Activated B cell treated with CpG ODN at 0.5 μM for 24 hours (primary cell): ENCODE data around the gene LMTK2. TPM values are rescaled to one million over a fixed set of nuclear protein-coding genes. Genes with fewer than 3 reads are reported as not detected.

ENCODE experiments used
- ATAC-seq: fragments of 200-7000 bp; cut with Tn5 transposase; one replicate; pipeline ENCODE4 v1.10.0; 2021; ENCODE audit warnings: low read depth, mild to moderate bottlenecking, moderate library complexity
- CTCF ChIA-PET: fragments of 350-600 bp; sonication (Branson Sonifier 250); formaldehyde crosslinking; loops from one replicate; lab custom pipeline; 2021; ENCODE audit warnings: antibody characterized with exemption; lab: Charles Lee
- POLR2A ChIA-PET: fragments of 350-600 bp; sonication (Branson Sonifier 250); formaldehyde crosslinking; loops from one replicate; lab custom pipeline; 2021; ENCODE audit warnings: antibody characterized with exemption; lab: Charles Lee
- DNase-seq: peaks from one replicate; pipeline ENCODE4 v3.0.0; 2022
- H3K27ac Mint-ChIP-seq: one replicate; pipeline ENCODE4 v1.8.0; 2020; ENCODE audit warnings: mixed read lengths
- H3K27me3 Mint-ChIP-seq: one replicate; pipeline ENCODE4 v1.8.0; 2021; ENCODE audit warnings: mixed read lengths
- H3K36me3 Mint-ChIP-seq: one replicate; pipeline ENCODE4 v1.8.0; 2021; ENCODE audit warnings: low read depth, mixed read lengths
- H3K4me1 Mint-ChIP-seq: one replicate; pipeline ENCODE4 v1.8.0; 2021; ENCODE audit warnings: mixed read lengths
- H3K4me3 Mint-ChIP-seq: one replicate; pipeline ENCODE4 v1.8.0; 2020; ENCODE audit warnings: mild to moderate bottlenecking, mixed read lengths
- H3K9me3 Mint-ChIP-seq: one replicate; pipeline ENCODE4 v1.8.0; 2020; ENCODE audit warnings: mixed read lengths
- CTCF ChIP-seq: fragments of 200-600 bp; IDR thresholded peaks from one replicate; pipeline ENCODE4 v1.8.0; 2022; ENCODE audit warnings: antibody characterized with exemption, mild to moderate bottlenecking
- intact Hi-C: fragments of 100-400 bp; cut with micrococcal nuclease; formaldehyde crosslinking; loops from one replicate; pipeline ENCODE4 v1.15.1; 2024
- total RNA-seq: library from RNA; stranded (reverse); gene quantifications from 2 replicates; pipeline ENCODE4 v1.2.3, GENCODE V29; 2022

Gene LMTK2
- total RNA-seq, 1 donor from 2014 or later = 9.6 TPM

GRCh38 chr7:98249106-98249505 is 142.4 kb downstream of the LMTK2 start:
- H3K9me3 Mint-ChIP-seq = no peaks in the 10 kb centered on the region
- no peak overlapping the region for H3K4me3 Mint-ChIP-seq

DNA sequence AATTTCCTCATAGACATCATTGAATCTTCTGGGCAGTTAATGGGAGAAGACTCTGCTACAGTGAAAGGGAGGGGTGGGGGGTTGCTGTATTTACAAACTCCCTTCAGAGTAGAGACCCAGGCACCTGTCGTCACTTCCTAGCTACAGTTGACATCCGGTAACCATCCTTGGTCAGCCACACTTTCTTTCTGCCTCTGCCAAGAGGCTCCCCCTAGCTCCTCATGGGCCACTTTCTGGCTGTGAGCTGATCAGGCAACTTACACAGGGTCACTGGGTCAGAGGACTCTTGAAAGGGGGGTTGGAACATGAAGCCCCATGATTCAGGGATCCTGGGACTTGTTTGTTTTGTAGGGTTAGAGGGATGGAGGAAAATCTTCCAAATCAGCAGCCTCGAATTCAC is 144.1 kb downstream of the LMTK2 start:
- H3K9me3 Mint-ChIP-seq = no peaks in the 10 kb centered on the region
- ChIA-PET CTCF (interaction anchor here (0.8 kb wide), 1 partner anchor 144 kb away, joined by 3 read pairs; the partner anchor contains the start of gene LMTK2), POLR2A (interaction anchor here (1.6 kb wide), 1 partner anchor 48 kb away, joined by 7 read pairs; no protein-coding TSS in a partner anchor)
- H3K27ac Mint-ChIP-seq = peak overlapping the region; percentile 80
- no peak for ATAC-seq
- H3K27me3 Mint-ChIP-seq = no peaks in the 10 kb centered on the region
- no peak for TF ChIP-seq CTCF
- H3K4me3 Mint-ChIP-seq = peak overlapping the region; percentile 94
- intact Hi-C loops = loop anchor here (1.0 to 5.0 kb wide), 6 partner anchors 16 to 1928 kb away; partner anchors contain the start of genes BAIAP2L1 and SLC25A13
- peaks cover 39% of the 10 kb centered on the region for H3K4me1 Mint-ChIP-seq
- DNase-seq = no peak
- H3K36me3 Mint-ChIP-seq = peaks cover 20% of the 10 kb centered on the region

More at GRCh38 chr7:98249106-98249505, 142.4 kb downstream of the LMTK2 start:
- H3K27ac Mint-ChIP-seq = peak overlapping the region; percentile 22
- no peaks in the 10 kb centered on the region for H3K27me3 Mint-ChIP-seq
- intact Hi-C loops = no loop called here
- peaks cover 18% of the 10 kb centered on the region for H3K36me3 Mint-ChIP-seq
- POLR2A ChIA-PET = interaction anchor here (0.6 kb wide), 1 partner anchor 24 kb away, joined by 10 read pairs; no protein-coding TSS in a partner anchor
- CTCF ChIA-PET = no interaction called here
- DNase-seq = no peak
- H3K4me1 Mint-ChIP-seq = peaks cover 39% of the 10 kb centered on the region
- TF ChIP-seq CTCF = no peak
- ATAC-seq = no peak

DNA sequence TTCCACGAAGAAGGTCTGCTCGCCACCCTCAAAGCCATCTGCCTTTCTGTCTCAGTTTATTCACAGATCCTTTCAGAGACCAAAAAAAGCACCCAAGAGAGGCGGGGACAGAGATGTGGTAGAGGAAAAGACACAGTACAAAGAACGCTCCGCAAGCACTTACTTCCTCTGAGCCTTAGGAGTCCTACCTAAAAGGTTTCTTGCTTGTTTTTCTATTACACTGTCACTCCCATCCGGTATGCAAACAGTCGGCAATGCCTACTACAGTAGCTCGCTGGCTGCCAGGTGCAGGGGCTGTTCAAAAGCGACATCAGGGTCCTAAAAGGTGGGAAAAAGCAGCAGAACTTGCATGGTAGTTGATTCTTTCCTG is 144.6 kb downstream of the LMTK2 start:
- peaks cover 21% of the 10 kb centered on the region for H3K36me3 Mint-ChIP-seq
- H3K27ac Mint-ChIP-seq = peak overlapping the region; percentile 80
- no peaks in the 10 kb centered on the region for H3K9me3 Mint-ChIP-seq
- TF ChIP-seq CTCF = no peak
- intact Hi-C loops = loop anchor here (1.0 to 5.0 kb wide), 6 partner anchors 16 to 1929 kb away; partner anchors contain the start of genes BAIAP2L1 and SLC25A13
- POLR2A ChIA-PET = interaction anchor here (1.6 kb wide), 1 partner anchor 49 kb away, joined by 7 read pairs; no protein-coding TSS in a partner anchor
- H3K27me3 Mint-ChIP-seq = no peaks in the 10 kb centered on the region
- peak overlapping the region; percentile 94 for H3K4me3 Mint-ChIP-seq
- H3K4me1 Mint-ChIP-seq = peaks cover 39% of the 10 kb centered on the region
- DNase-seq = no peak
- peak; percentile 16 for ATAC-seq
- CTCF ChIA-PET = interaction anchor here (0.8 kb wide), 1 partner anchor 145 kb away, joined by 3 read pairs; the partner anchor contains the start of gene LMTK2

DNA sequence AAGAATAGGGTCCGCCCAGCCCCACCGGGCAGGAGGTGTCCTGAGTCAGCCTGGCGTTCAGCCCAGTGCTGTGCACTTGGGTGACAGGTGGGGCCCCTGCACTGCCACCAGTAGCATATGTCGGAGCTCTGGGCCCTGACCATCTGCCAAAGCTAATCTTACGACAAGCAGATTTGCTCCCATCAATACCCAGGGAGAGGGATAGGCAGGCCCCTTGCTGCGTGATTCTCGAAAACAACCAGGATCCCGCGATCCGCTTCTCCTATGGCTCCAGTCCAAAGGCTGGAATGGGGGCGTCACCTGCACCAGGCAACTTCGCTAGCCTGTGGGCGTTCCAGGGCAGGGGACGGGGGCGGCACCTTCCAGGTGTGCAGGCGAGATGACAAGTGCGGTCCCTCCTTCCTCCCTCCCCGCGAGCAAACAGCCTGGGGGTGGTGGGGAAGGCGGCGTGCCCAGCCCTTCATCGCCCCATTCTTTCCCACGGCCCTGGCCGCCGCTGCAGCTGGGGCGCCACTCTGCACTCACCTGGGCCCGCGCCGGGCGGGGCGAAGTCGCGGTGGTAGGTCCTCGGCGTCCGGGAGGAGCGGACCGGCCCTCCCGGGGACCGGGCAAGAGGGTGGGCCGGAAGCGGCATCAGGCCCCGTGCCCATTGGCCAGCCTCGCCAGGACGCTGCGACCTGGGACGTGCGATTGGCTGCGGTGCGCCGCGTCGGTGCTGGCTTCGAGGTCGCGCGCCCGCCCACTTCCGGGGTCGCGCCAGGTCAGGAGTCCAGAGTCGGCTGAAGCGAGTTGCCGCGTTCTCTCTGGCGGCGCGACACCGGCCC is 145.2 kb downstream of the LMTK2 start, which contains the start of gene TECPR1:
Gene TECPR1, minus strand, starts transcription at position 632 of the 824 bp plus-strand sequence. CDS start 6,086 bp downstream, outside the sequence.
- no peak for TF ChIP-seq CTCF
- peak; percentile 85 for DNase-seq
- peaks cover 39% of the 10 kb centered on the region for H3K4me1 Mint-ChIP-seq
- POLR2A ChIA-PET = interaction anchor here (1.2 to 1.6 kb wide), 2 partner anchors 31 to 49 kb away, joined by 3 to 7 read pairs; no protein-coding TSS in a partner anchor
- CTCF ChIA-PET = no interaction called here
- intact Hi-C loops = loop anchor here (1.0 to 5.0 kb wide), 9 partner anchors 15 to 1930 kb away; partner anchors contain the start of genes BAIAP2L1, BRI3, LMTK2 and SLC25A13
- H3K27me3 Mint-ChIP-seq = no peaks in the 10 kb centered on the region
- H3K9me3 Mint-ChIP-seq = no peaks in the 10 kb centered on the region
- peak; percentile 96 for ATAC-seq
- H3K27ac Mint-ChIP-seq = peak within 1 kb of the TSS; percentile 80
- peak within 1 kb of the TSS; percentile 94 for H3K4me3 Mint-ChIP-seq
- peaks cover 27% of the 10 kb centered on the region for H3K36me3 Mint-ChIP-seq
